ENCODE data around the gene FHOD1. TPM values are rescaled to one million over a fixed set of nuclear protein-coding genes. Genes with fewer than 3 reads are reported as not detected.

FHOD1 gene
- total and polyA plus RNA-seq, 9 of the 15 experiments (the other 6 are each of a cell fraction or from before 2014, with no cell fraction given) = 18.7 to 126 (median 32.3) TPM

DNA sequence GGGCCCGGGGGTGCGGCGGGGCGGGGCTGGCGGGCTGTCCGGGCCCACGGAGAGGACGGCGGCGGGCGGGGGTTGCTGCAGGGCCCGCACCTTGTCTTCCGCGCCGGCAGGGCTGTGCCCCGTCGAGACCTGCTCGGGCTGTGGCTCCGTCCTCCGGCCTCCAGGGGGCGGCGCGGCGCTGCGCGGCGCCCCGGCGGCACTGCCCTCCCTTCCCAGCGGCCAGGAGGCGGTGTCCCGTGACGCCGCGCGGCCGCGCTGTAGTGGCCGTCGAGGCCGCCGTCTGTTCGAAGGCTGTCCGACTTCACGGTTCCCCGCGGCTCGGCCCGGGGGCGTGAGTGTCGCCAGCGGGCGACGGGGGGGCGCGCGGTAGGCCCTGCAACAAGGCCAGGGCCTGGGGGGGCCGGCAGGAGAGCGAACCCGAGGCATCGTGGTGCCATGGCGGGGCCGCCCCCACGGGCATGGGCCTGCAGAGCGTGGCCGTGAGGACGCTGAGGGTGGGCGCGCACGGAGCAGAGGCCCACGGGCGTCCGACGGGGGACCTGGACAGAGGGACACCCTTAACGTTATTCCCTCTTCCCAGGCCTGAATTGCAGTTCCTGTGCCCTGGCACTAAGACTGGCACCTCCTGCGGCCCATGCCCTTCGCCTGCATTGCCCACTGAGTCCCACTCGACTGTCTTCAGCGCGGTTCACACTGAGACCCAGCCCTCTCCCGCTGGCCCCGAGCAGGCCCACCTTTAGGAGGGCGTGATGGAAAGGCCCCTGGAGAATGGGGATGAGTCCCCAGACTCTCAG is 32.2 kb upstream of the FHOD1 start, which contains the start of gene PLEKHG4 (continued):
- TF ChIP-seq SIRT6 (IDR thresholded peaks at IDR 0.05; ENCODE audit: low read depth, low read length) = no peak
- peak; percentile 98 for TF ChIP-seq L3MBTL2 (IDR thresholded peaks at IDR 0.05)
- TF ChIP-seq ZNF79 (CRISPR knock-in tag; IDR thresholded peaks at IDR 0.05; ENCODE audit: low read depth) = no peak
- TF ChIP-seq BHLHE40 (IDR thresholded peaks at IDR 0.05; ENCODE audit: low read length) = peak; percentile 86
- peak in 1 of 2 experiments; percentile 77; a peak in 2 of 4 replicates for TF ChIP-seq NONO (IDR thresholded peaks at IDR 0.05; ENCODE audit: low read depth in 2 of 2, low read length in 1 of 2)
- peak in 1 of 2 experiments; percentile 84; a peak in 2 of 4 replicates for TF ChIP-seq RCOR1 (IDR thresholded peaks at IDR 0.05; ENCODE audit: borderline replicate concordance in 1 of 2, low read depth in 2 of 2, low read length in 2 of 2)
- TF ChIP-seq NEUROD1 (IDR thresholded peaks at IDR 0.05; ENCODE audit: borderline replicate concordance, low read depth, low read length, partially characterized antibody) = peak; percentile 39
- TF ChIP-seq, protein P1, sequence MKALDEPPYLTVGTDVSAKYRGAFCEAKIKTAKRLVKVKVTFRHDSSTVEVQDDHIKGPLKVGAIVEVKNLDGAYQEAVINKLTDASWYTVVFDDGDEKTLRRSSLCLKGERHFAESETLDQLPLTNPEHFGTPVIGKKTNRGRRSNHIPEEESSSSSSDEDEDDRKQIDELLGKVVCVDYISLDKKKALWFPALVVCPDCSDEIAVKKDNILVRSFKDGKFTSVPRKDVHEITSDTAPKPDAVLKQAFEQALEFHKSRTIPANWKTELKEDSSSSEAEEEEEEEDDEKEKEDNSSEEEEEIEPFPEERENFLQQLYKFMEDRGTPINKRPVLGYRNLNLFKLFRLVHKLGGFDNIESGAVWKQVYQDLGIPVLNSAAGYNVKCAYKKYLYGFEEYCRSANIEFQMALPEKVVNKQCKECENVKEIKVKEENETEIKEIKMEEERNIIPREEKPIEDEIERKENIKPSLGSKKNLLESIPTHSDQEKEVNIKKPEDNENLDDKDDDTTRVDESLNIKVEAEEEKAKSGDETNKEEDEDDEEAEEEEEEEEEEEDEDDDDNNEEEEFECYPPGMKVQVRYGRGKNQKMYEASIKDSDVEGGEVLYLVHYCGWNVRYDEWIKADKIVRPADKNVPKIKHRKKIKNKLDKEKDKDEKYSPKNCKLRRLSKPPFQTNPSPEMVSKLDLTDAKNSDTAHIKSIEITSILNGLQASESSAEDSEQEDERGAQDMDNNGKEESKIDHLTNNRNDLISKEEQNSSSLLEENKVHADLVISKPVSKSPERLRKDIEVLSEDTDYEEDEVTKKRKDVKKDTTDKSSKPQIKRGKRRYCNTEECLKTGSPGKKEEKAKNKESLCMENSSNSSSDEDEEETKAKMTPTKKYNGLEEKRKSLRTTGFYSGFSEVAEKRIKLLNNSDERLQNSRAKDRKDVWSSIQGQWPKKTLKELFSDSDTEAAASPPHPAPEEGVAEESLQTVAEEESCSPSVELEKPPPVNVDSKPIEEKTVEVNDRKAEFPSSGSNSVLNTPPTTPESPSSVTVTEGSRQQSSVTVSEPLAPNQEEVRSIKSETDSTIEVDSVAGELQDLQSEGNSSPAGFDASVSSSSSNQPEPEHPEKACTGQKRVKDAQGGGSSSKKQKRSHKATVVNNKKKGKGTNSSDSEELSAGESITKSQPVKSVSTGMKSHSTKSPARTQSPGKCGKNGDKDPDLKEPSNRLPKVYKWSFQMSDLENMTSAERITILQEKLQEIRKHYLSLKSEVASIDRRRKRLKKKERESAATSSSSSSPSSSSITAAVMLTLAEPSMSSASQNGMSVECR (CRISPR knock-in tag; IDR thresholded peaks at IDR 0.05) = 0 out of 2 replicates have a peak, but pooled peaks have one; percentile 77
- TF ChIP-seq ZZZ3 (IDR thresholded peaks at IDR 0.05) = no peak
- TF ChIP-seq, protein P2, sequence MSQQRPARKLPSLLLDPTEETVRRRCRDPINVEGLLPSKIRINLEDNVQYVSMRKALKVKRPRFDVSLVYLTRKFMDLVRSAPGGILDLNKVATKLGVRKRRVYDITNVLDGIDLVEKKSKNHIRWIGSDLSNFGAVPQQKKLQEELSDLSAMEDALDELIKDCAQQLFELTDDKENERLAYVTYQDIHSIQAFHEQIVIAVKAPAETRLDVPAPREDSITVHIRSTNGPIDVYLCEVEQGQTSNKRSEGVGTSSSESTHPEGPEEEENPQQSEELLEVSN (IDR thresholded peaks at IDR 0.05; ENCODE audit: borderline replicate concordance in 1 of 2, extremely low read depth in 1 of 2, insufficient read depth in 1 of 2, insufficient read length in 1 of 2, low read depth in 1 of 2, low read length in 1 of 2, poor library complexity in 1 of 2, severe bottlenecking in 1 of 2) = peak; percentile 93 to 95
- TF ChIP-seq MAFG (tag; conservative IDR thresholded peaks at IDR 0.05) = no peak
- TF ChIP-seq KLF13 (tag; IDR thresholded peaks at IDR 0.05; ENCODE audit: borderline replicate concordance, low read depth) = peak; percentile 38; the same call in 1 of the 2 replicates
- peak; percentile 66 for TF ChIP-seq TBP (optimal IDR thresholded peaks at IDR 0.05; ENCODE audit: low read depth, low read length)
- TF ChIP-seq ZNF184 (CRISPR knock-in tag; IDR thresholded peaks at IDR 0.05) = no peak
- TF ChIP-seq, protein P3, sequence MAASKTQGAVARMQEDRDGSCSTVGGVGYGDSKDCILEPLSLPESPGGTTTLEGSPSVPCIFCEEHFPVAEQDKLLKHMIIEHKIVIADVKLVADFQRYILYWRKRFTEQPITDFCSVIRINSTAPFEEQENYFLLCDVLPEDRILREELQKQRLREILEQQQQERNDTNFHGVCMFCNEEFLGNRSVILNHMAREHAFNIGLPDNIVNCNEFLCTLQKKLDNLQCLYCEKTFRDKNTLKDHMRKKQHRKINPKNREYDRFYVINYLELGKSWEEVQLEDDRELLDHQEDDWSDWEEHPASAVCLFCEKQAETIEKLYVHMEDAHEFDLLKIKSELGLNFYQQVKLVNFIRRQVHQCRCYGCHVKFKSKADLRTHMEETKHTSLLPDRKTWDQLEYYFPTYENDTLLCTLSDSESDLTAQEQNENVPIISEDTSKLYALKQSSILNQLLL (CRISPR knock-in tag; IDR thresholded peaks at IDR 0.05; ENCODE audit: borderline replicate concordance) = no peak

Data from K562 (cell line).